Inferior parietal cortex (tissue), 1 donor: ENCODE data around the gene ZNF474.

Experiments
- DNase-seq: peaks from one replicate; pipeline ENCODE4 v3.0.0-alpha.2; 2016; ENCODE audit errors: extremely low spot score

ZNF474 gene

DNA sequence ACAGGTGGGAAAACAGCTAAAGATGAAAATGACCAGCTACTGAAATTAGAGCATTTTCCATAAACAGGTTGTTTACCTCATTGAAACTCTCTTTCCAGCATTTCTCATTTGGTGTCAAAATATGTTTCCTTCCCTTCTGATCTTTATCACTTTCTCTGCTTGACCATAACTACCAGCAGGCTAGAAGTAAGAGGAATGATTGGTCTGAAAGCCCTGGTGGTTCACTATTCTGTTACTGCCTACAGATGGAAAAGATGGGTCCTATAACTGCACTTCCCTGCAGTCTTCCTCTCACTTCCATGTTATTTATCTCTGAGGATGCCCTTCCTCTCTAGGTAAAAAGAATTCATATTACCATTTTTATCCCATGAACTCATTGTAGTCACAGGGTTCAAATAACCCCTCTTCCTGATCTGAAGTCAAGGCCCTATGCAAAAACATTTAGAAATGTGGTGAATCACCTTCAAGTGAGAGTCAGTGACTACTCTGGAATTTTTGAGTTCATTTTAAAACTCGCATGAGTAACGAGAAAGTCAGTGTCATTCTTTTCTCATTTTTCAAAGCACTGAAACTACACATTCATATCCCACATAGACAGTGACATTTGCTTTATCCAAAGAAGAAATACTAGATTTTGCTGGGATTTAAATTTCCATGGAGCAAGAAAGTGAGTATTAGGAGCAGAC lies 51.7 kb downstream of the ZNF474 start:
- DNase-seq: no peak

DNA sequence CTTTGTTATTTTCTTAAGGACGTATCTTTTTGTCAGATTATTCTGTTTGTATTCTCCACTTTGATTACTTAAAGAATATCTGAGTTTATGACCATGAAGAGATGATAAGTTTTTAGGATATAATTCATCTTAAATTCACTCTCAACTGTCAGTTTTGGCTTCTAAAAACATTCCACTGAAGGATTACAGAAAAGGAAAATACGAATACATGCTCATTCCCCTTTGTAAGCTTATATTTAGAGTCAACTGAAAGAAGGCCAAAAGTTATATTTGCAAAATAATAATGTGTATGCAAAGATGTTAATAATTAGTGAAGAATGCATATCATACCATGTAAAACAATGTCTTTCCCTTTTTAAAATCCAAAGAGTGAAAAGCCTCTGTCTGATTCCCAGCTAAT lies 52.5 kb downstream of the ZNF474 start:
- no peak for DNase-seq

DNA sequence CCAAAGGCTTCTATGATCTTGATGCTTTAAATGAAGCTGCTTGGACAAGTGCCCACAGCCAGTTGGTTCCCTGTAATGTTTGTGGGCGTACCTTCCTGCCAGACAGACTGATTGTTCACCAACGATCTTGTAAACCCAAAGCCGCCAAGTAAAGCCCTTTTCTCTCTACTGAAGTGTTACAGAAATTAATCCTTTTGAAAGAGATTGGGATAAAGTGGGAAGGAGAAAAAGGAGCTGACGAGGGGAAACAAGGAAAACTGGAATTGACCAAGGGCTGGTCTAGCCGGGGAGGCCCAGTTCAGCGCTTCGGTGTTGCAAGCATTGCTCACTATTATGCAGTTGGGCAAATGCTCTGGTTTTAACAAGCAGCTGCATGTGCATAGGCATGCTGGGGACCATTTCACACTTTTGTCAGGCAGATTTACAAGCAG lies 53.2 kb downstream of the ZNF474 start:
- peak; percentile 65 for DNase-seq

DNA sequence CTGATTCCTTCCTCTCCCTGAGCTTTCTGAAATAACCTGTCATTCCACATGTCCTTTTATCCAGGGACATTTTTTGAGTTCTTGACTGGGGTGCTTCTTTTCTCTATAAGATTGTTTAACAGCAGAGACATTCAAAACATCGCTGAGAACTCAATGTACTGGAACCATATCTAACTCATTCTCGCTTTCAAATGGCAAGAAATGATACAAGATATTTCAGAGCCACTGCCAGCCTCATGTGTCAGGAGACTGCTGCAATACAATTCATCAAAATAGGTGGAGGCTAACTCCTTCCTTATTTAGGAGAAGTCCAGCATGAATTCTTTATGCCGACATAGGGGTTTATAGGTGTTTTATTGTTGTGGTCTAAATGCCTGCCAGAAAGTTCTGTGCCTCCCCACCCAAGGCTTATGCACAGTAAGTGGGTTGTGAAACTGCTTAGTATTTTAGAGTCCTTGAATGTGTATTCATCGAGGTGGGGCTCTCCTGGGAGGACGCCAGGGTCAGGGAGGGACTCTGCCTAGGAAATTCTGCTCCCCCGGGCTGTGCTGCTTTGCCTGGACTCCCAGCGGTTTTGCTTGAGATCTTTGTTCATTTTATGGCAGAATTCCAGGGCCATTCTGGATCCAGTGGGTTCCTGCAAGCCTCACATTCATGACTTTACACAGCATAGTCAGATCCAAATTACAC lies 53.9 kb downstream of the ZNF474 start:
- peak; percentile 65 for DNase-seq

DNA sequence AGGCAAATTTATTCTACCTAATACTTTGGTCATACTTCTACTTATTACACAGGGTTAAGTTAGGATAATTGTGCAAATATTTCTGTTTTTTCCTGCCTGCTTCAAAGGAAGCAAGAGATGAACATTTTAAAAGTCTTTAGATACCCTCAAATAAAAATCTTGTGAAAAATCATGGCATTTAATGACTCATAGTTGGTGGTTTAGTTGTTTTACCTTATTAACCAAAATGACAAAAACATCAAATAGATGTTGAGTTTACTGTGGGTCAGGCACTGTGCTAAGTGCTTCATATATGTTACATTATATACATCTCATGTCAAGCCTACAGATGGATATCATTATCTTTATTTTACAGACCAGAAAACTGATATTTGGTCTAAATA lies 54.4 kb downstream of the ZNF474 start:
- DNase-seq: no peak

DNA sequence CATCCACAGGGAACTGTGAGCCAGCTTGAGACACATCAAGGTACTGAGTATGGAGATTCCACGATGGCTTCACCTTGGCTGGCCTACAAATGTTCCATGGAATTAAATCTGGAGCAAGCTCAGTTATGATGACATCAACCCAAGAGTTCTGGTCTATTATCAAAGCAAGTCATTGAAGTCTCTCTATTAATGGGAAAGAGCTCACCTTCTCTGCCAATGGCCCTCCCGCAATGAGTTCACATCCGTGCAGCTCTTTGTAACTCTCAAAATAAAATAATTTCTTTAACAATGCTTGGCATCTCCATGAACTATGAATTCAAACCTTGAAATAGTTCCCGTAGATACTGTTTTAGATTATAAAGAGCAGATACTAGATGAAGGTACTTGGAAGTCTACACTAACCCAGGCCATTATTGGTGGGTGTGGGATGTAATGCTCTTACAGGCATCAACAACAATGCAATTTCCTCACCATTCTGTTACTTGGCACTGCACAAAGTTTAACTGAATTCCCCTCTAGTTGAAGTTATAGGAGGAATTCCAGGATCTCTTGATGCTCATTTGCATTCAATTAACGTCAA lies 55.4 kb downstream of the ZNF474 start:
- no peak for DNase-seq

DNA sequence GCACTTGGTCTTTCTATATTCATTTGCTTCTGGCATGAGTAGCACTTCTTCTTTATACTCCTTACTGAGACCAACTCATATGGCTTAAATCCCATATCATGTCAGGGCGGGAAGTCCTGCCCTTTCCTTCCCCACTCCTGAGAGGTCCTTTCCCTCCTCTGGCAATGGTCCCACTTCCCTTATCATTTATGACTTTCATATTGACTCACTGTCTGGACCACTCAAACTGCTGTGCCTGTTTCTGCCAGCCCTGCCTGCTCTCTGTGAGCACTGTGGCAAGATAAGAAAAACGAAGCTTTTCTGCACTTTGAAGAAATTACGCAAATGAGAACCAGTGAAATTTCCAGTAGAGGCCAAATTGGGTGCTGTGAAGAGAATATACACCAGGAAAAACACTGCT lies 58.1 kb downstream of the ZNF474 start:
- DNase-seq: no peak

DNA sequence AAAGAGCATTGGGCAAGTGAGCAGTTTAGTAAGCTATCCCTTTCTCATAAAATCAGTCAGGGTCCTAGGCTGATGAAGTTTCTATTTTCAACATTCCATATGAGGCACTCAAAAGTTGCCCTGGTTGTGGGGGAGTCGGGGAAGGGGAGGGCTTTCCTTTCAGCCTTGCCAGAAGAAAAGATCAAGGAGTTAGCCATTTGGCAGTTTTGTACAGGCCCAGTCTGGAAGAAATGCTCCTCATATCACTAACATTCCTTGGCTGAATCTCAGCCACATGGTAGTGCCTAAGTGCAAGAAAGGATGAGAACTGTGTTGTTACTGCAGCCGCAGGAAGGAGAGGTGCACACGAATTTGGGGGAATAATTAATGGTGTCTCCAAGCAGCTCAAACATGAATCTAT lies 60.8 kb downstream of the ZNF474 start:
- DNase-seq: no peak

DNA sequence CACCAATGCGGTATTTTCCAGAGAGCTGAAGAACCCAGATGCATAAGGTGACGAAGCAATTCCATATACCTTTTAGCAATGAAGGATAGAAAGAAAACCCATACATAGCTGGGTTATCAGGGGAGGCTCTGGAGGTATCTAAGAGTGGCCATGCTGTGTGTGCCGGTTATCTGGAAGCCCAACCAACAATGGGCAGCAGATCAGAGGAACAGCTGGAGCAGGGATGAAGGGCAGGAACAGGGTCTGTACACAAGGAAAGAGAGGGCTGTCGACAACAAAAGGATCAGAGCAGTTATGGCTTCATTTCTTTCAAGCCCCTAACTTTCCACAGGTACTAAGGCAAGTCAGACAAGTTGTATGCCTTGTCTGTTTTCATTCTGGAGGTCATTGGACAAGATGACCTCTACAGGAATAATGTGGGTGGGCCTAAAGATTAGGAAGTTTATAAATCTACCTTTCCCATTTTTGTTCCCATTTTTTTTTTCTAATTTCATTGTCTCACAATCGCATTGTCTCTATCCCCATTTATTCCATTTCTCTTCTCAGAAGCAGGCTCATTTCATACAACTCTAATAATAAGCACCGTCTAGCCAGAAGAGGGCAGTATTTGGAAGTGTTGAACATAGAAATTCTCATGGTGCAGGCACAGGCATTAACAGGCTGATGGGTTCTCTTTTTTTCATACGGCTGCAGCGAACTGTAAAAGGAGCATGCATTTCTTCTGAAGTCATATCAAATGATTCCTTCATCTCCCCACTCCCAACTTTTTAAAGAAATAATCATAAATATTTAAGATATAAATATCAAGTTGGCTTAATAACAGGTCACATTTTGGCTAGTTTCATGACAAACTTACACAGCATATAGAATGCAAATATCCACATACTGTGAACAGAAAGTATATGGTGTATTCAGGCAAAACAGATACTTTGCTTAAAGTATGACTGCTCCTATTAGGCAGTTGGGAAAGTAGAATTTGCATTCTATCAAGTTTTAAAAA lies 63.5 kb downstream of the ZNF474 start:
- DNase-seq: peak; percentile 89

DNA sequence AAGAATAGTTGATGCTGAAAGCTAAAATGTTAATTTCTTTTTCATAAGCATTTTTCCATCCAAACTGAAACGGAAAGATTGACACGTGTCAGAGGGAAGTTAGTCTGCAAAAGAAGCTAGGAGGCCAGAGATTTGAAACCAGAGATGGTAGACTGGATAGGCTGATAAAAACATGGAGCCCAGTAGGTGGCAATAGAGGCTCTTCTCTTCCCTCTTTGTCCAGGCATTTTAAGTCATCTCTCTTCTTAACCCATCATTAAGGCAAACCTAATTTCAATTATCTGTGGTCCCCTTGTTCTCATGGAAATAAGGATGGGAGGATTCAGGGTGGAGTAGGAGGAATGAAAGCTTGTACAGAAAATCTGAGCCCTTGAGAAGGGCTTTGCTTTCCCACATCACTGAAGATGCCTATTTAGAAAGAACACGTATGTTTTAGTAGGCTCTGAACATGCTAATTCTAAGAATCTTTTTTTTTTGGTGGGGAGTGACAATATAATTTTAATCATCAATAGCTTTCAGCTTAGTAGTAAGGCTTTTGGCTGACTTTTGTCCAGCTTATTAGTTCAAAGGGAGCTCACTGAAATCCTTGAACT lies 66.6 kb downstream of the ZNF474 start:
- peak; percentile 71 for DNase-seq

DNA sequence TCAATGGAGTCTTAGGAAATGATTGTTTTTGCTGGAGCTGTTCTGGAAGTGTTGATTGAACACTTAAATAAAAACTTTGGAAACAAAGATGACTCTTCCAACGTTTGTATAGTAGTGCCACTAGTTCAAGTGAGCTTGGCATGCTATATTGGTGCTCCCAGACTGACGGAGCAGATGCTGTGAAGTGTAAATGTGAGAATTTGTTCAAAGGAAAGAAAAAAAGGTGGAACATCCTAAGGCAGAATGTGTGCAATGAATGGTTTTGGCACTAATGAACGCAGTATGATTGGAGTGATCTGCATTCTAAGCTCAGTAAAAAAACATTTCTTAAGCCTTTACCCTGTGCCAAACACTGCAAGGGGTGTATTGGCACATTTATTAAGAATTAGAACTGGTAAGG lies 69.8 kb downstream of the ZNF474 start:
- no peak for DNase-seq

DNA sequence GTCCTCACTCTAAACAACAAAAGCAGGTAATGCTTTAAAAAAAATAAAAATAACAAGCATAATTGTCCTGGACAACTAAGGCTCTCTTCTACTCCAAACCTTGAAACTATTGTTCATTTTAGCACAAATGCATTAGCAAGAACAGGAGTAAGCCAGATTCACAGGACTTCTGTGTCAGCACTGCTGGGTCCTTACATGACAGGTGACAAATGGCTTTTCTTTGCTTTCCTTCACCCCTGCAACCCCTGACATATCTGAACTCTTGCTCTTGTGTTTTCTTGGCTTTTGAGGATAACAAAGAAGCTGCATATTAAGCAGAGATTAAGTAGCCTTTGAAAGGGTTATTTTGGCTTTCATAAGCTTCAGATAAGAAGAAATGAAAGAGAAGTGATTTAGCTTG lies 71.1 kb downstream of the ZNF474 start:
- no peak for DNase-seq

DNA sequence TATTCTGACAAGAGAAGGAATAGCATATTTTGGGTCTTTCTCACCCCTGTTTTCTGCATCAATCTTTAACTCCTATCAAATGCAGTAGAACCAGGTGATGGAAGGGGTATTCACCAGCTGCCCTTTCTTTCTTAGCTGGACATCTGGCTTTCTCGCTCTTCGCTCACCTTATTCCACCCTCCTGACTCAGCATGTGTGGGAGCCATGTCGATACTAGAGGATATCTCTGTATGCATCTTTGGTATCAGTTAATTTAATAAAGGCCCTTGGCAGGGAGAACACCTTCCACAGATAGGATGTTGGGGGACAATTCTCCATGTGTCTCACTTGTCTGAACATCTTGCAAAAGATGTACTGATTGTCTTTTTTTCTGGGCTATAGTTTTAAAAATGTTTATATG lies 71.5 kb downstream of the ZNF474 start:
- no peak for DNase-seq

DNA sequence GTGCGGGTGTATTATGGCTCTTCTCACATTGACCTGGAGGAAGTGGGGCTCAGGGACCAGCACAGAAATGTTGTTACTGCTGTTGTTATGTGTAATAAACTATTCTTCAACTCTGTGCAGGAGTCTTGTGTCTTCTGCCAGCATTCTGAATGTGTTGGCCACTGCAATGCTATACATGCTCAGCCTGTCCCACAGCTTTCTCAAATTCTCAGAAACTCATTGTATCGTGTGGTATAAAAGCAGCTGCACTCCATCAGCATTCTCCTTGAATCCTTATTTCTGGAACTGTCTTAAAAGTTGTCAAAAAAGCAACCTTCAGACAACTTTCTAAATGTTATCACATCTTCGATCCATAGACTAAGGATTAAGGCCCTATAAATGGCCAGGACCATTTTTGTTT lies 72.0 kb downstream of the ZNF474 start:
- DNase-seq: no peak

DNA sequence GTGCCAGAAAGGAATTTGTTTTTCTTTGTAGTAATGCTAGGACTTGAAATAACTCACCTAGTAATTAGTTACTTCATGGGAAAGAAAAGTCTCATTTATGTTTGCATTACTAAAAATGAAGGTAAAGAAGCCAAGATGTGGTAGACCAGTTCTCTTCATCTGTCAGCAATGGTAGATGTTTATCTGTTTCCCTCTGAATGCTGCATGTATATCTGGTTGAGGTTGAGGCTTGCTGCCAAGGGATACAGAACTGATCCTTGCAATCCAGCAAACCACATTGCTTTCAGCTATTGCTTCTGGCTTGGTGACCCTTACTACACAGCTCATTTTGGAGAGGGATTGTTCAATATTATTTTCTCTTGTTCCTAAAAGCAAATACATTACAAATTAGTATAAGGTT lies 73.6 kb downstream of the ZNF474 start:
- DNase-seq: no peak
